ENCODE measurements around the gene MGAT3.
A peak's percentile ranks its signal among the peaks of the same experiment; 100 is the strongest.

MGAT3 gene

DNA sequence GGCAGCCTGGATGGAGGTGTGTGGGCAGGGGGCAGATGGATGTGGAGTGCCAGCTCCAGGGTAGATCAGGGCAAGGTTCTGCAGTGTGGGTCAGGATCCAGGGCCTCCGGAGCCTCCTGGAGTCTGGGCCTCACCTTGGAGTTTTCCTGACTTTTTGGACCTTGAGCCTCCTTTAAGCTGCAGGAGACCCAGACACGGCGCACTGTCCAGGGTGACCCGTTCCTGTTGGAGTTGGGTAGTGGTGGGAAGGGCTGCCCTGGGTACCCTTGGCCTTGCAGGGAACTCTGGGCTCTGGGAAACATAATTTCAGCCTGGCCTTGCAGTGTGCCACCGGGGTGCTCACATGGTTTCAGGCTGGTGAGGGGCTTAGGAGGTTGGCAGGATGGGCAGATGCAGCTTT, 17.0 kb downstream of the MGAT3 start:
- DNase-seq: no peak

DNA sequence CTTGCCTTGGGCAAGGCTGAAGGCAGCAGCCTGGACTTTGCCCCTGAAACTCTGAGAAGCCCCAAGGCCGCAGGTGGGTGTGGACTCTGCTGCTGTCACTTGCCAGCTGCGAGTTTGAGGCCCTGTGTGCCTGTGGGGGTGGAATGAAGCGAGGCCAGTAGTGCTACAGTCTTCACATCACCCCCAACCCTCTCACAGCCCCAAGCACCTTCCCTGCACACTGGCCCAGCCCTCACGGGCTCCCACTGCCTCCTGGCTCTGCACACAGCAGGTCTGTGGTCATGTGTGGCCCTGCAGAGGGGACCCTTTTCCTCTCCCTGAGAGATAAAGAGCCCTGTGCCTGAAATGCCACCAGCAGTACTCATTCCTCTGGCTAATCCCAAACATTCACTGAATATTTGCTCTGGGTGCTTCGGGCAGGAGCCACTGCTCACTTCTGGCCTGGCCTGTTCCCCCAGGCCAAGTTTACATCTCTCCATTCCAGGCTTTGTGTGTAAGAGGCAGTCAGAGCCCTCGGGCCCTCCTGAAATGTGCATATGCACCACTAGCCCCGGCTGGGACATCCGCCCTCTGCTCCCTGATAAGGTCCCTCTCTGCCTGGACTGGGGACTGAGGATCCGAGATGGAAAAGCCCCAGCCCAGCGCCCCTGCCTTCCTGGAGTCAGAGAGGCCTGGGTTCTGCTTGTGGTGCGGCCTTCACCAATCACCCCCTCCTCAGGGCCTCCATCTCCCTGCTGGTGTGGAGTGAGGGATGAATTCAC, 17.7 kb downstream of the MGAT3 start:
- DNase-seq: no peak

DNA sequence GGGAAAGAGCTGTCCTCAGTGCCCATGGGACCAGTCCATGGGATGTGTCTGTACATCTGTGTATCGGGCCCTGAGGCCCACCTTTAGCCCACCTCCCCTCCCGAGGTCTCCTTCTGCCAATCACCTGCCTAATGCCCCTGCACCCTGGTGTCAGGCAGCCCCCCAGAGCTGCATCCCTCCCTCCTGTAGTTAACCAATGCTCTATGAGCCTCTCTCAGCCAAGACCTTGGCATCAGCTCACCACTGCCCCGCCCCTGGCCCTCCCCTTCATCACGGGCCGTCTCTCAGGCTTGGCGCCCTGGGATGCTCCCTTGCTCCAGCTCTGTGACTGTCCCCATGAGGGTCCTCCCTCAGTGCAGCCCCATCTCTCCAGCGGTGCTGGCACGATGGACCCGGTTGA, 18.5 kb downstream of the MGAT3 start:
- no peak for DNase-seq

DNA sequence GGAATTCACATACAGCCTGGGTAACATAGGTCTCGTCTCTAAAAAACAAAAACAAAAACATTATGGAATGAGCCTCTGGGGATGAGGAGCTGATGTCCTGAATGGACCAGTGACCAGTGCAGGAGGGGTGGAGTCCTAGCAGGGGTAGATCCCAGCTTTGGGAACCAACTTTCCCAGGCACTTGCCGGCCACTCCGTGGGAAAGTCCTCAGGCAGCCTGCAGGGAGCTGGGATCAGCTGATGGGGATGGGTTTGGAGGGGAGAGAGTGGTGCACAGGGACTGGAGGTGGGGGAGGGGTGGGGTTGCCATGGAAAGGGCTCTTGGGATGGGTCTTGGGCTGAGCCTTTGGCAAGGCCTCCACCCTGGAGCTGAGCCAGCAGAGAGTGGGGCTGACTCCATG, 19.1 kb downstream of the MGAT3 start:
- no peak for DNase-seq

DNA sequence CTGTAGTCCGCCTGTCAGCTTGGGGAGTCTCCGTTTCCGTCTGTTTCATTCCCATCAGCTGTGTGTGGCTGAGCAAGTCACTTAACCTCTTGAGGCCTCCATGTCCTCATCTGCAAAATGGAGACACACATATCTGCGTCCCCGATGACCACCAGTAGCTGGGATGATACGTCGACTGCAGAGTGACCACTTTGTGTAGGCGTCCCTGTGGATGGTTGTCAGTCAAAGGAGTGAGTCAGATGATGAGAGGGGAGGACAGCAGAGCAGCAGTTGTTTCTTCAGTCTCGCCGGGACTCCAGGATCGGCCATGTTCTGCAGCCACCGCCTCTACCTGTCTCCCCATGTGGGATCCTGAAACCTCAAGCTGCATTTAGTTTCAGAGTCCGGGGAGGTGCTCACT, 19.9 kb downstream of the MGAT3 start:
- no peak for DNase-seq

DNA sequence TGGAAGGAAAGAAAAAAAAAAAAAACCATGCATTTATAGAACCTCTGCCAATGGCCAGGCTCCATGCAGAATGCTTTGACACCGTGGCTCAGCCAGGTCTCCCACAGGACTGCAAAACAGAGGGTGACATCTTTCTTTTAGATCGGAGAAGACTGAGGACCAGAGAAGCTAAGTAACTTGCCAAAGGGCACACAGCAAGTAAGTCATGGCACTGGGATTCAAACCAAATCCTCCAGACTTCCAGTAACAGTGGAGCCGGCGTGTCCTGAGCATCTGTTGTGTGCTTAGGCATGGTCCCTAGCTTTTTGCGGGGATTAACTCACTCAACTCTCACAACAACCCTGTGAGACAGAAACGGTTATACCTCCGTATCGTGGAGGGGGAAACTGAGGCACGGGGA, 20.7 kb downstream of the MGAT3 start:
- DNase-seq: no peak

DNA sequence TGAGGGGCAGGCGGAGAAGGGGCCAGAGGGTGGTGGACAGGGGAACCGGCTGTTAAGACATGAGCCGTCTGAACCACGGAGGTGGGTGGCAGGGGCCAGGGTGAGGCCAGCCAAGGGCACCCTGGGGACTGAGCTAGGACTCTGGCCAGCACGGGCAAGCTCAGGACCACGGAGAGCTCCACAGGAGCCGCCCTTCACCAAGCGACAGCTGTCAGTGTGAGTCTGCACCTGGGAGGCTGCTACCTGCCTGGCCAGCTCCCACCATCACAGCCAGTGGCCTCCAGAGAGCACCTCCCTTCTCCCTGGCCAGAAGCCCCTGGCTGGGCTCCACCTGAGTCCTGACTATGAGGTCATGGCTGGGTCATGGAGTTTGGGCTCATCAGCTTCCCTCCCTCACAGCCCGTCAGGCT, 21.6 kb downstream of the MGAT3 start:
- DNase-seq: no peak

DNA sequence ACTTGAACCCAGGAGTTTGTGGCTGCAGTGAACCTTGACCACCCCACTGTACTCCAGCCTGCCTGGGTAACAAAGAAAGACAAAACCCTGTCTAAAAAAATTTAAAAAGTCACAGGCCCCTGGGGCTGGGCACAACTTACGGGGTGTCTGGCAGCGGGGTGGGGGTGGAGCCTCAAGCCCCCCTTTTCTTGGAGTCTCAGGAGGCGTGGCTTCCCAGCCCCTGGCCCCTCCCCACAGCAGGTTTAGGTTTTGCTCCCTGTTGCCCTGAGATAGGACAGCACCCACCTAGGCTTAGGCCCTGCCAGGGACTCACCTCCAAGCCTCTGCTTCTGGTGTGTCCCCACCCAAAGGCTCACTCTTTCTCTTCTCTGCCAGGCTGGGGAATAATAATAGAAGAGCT, 22.4 kb downstream of the MGAT3 start:
- no peak for DNase-seq

DNA sequence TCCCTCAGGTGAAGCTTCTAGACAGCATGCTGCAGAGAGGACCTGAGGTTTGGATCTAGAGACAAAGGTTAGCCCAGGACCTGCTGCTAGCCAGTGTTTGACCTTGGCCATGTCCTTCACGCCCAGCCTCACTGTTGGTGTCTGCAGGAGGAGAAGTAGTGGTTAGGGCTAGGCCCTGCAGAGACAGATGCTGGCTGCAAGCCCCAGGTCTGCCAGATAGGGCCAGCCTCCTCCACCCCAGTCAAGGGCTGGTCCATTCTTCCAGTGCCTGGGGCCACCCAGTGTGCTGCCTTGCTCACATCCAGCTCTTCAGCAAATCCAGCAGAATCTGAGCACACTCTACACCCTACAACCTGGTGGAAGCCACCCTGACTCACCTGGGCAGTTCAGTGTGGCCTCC, 23.7 kb downstream of the MGAT3 start:
- no peak for DNase-seq

DNA sequence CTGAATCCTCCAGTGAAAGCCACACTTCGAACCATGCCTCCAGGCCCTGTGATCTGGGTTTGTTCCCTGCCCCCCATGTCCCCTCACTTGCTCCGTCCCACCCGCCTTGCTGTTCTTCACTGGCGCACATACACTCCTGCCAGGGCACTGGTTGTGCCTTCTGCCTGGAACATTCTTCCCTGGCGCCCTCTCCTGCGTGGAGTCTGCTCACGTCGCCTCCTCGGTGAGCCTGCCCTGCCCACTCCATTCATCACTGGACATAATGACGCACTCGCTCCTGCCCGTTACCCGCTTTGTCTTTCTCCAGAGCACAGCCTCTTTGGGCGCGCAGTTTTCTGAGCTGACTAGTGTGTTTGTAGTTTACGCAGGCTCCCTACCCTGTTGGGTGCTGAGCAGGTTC, 24.2 kb downstream of the MGAT3 start:
- no peak for DNase-seq

DNA sequence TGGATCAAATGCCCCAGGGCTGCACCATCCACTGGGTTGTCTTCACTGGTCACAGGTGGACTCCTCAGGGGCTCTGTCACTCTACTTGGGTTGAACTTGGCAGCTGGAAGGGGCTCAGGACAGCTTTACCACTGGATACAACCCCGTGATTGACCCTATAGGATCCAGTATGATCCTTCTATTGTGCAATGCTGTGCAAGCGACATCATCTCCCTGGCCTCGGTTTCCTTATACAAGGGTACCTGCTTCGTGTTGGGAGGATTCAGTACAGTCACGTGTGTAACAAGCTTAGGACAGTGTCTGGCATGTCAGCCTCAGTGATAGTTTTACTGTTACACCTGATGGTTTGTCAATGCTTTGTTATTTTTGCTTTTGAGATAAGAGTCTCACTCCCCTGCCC, 24.8 kb downstream of the MGAT3 start:
- no peak for DNase-seq

DNA sequence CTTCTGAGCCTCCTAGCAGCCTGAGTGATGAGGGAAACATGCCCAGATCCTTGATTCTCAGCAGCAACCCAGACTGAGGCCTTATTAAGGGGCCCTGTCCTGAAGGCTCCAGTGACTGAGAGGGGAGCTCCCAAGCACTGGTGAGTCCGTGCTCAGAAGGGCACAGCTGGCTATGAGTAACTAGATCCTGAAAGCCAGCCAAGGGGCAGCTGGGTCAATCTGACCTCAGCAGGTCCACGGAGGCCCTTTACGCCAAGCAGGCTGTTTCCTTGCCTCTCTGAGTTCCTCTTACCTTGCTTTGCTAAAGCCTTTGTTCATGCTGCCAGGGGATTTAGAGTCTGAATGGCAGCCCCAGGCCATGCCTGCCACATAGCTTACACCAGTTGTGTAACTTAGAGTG, 26.0 kb downstream of the MGAT3 start:
- DNase-seq: no peak

DNA sequence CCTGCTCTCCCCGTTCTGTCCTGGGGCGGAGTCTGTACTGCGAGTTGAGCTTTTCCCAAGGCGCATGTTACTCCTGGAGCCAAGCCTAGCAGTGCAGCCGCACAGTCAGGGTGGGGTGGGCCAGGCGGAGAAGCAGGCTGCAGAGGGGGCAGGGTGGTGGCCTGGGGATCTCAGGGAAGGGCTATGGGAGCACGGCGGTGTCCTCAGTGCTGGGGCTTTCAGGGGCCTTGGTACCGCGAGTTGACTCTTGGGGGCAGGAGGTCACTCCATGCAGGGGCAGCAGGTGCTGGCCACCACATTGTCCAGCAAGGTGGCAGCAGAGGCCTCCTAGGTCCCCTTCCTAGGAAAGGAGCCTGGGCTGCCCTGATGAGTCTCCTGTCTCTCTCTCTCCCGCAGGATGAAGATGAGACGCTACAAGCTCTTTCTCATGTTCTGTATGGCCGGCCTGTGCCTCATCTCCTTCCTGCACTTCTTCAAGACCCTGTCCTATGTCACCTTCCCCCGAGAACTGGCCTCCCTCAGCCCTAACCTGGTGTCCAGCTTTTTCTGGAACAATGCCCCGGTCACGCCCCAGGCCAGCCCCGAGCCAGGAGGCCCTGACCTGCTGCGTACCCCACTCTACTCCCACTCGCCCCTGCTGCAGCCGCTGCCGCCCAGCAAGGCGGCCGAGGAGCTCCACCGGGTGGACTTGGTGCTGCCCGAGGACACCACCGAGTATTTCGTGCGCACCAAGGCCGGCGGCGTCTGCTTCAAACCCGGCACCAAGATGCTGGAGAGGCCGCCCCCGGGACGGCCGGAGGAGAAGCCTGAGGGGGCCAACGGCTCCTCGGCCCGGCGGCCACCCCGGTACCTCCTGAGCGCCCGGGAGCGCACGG, 30.4 kb downstream of the MGAT3 start:
- no peak for DNase-seq

DNA sequence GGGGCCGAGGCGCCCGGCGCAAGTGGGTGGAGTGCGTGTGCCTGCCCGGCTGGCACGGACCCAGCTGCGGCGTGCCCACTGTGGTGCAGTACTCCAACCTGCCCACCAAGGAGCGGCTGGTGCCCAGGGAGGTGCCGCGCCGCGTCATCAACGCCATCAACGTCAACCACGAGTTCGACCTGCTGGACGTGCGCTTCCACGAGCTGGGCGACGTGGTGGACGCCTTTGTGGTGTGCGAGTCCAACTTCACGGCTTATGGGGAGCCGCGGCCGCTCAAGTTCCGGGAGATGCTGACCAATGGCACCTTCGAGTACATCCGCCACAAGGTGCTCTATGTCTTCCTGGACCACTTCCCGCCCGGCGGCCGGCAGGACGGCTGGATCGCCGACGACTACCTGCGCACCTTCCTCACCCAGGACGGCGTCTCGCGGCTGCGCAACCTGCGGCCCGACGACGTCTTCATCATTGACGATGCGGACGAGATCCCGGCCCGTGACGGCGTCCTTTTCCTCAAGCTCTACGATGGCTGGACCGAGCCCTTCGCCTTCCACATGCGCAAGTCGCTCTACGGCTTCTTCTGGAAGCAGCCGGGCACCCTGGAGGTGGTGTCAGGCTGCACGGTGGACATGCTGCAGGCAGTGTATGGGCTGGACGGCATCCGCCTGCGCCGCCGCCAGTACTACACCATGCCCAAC, 31.2 kb downstream of the MGAT3 start:
- no peak for DNase-seq

DNA sequence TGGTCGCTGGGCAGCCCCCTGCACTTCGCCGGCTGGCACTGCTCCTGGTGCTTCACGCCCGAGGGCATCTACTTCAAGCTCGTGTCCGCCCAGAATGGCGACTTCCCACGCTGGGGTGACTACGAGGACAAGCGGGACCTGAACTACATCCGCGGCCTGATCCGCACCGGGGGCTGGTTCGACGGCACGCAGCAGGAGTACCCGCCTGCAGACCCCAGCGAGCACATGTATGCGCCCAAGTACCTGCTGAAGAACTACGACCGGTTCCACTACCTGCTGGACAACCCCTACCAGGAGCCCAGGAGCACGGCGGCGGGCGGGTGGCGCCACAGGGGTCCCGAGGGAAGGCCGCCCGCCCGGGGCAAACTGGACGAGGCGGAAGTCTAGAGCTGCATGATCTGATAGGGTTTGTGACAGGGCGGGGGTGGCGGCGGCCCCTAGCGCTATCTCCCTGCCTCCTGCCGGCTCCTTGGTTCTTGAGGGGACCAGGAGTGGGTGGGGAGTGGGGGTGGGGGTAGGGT, 31.8 kb downstream of the MGAT3 start:
- DNase-seq: no peak

DNA sequence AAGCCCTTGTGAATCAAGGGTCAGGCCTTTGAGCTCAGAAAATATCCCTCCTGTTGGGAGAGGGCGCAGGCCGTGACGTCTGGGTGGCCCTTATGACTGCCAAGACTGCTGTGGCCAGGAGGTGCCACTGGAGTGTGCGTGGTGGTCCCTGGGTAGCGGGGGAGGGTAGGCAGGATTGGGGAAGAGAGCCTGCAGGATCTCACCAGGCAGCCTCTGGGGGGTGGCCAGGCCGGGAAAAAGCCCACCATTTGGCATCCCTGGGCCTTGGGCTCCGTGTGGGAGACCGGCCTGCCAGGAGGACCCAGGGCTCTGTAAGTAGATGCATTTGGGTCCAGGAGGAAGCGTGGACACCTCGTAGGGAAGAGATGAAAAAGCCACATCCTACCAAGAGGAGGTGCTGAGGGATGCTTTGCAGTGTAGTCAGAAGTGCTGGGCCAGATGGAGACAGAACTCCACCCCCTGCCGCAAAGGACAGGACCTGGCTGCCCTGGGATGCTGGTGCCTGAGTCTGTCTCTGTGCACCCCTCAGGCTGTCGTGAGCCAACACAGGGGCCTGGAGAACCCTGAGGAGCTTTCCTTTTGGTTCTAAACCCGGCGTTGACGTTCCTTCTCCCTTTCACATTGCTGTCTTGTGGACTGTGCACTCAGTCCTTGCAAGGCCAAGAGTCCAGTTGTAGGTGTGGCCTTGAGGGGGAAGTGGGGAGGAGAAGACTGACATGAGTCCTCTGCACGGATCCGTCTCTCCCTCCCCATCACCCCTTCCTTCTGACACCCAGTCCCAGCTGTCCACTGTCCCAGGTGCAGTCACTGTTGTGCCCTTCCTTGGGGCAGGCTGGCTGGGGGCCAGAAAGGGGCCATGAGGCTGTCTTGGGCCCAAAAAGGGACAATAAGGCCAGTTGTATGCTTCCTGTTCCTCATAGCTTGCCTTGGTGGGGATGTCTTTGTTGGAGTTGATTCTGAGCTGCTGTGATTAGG, 32.6 kb downstream of the MGAT3 start:
- no peak for DNase-seq

DNA sequence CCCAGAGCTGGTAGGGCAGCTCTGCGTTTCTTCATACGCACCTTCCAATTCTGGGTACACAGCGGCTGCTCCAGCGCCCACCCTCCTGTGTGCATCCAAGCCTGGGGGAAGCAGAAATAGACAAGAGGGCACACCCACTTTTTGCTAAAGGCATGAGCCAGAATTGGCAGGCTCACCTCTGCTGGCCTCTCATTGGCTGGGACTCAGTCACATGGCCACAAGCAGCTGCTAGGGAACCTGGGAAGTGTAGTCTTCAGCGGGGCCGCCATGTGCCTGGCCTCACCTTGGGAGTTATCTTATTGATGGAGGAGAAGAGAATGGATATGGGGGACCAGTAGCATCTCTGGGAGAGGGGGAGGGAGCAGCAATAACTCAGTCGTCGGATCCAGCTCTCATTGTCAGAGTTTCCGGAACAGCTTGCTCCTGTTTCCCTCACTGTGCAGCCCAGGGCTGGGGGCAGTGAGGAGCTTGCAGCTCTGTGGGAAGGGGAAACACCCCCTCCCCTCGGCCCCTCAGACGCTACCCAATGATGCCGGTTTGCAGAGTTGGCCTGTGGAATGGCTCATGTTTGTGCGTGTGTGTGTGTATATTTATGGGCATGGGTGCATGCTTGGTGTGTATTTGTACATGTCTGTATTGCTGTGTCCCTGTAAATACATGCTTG, 33.5 kb downstream of the MGAT3 start:
- peak; percentile 39 for DNase-seq

DNA sequence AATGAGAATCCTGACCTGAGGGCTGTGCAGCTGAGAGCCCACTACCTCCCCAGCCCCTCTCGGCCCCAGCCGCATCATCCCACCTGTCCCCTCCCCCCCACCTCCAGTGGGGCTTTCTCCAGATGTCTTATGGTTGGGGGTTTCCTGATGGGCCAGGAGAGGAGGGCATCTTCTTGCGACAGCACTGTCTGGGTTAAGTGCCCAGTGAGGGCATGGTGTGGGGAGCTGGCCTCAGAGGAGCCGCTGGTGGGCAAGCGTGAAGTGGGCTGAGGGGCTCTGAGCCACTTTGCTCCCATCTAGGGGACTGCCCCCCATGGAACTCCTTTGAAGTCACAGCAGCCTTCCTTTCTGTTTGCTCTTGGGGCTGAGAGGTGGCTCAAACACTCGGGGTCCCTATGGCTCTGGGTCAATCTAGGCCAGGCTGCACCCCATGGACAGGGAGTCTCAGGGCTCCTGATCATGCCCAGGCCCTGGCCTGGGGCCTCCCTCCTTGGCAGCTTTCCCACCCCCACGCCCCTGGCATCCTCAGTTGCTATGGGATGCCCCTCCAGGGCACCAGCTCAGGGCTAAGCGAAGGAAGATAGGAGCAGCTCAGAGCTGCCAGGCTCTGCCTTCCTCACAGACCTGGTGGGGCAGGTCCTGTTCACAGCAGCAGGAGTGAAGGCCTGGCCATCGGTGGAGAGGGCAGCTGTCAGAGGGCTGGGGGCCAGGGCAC, 34.3 kb downstream of the MGAT3 start:
- DNase-seq: no peak

DNA sequence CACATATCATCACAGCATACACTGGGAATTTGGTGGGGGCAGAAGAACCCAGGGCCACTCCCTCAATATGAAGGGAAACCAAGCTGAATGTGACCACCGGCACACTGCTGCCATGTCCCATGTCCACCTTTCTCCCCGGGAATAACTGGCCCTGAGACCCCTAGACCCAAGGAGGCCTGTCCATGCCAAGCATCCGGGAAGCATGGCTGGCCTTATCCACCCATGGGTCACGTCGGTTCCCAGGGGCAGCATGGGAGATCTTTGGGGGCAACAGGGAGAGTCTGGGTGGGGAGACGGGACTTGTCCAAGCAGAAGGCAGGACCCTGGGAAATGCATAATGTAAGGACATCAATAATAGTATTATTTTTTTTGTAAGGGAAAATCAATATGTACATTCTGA, 34.9 kb downstream of the MGAT3 start:
- no peak for DNase-seq

DNA sequence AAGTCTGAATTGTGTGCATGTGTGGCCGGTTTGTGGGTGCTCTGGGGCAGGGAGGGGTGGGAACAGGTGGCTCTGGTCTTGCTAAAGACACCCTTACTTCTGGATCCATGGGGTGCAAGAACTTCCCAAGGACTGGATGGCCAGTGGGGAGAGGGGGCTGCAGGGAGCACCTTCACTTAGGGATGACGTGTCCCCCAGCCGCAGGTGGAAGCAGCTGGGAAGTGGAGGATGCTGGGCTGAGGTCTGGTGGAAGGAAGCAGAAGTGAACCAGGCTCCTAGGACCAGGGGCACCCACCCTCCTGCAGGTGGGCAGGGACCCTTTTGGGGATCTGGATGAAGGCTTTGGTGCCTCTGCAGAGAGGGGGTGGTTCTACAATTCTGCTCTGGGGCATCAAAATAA, 35.4 kb downstream of the MGAT3 start:
- no peak for DNase-seq

DNA sequence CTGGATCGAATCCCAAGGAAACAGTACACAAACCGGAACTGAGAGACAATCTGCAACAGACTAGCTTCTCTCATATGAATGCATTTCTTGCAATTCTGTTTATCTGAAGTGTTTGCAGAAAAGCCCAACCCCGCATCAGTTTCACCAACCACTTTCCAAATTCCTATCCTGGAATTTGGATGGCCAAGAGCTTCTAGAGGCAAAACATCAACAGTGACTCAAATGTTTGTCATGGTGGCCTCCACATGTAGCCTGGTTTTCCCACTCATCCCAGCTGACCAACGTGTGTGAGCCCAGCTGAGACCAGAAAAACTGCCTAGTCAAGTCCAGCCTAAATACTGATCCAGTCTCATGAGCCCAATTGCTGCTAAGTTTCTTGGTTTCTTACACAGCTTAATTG, 36.9 kb downstream of the MGAT3 start:
- no peak for DNase-seq
